ENCODE data around the gene SMYD3. TPM values are rescaled to one million over a fixed set of nuclear protein-coding genes. Genes with fewer than 3 reads are reported as not detected.

The SMYD3 gene
- total RNA-seq, 2 donors from 2014 or later, result 16.2 to 16.4 TPM

DNA sequence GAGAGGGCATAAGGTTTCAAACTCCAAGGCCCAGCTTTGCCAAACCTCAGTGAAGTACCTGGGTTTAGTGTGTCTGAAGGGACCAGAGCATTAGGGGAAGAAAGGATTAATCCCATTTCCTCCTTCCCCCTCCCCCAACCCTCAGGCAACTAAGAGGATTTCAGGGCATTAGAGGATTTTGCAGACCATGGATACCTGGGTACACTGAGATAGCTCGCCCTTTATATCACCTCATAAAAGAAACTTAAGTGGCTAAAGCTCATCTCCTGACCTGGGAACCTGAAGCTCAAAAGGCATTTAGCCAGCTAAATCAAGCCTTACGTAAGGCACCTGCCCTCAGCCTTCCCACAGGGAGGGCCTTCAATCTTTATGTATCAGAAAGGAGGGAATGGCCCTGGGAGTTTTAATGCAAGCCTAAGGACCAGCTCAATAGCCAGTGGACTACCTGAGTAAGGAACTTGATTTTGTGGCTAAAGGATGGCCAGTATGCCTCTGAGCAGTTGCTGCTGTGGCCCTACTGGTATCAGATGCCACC is 26.4 kb upstream of the SMYD3 start:
- H3K4me3 ChIP-seq, result no peak overlapping the region
- no peaks in the 10 kb centered on the region for H3K9me3 ChIP-seq
- no peak overlapping the region for H3K27ac ChIP-seq
- H3K27me3 ChIP-seq, result no peaks in the 10 kb centered on the region
- H3K4me1 ChIP-seq, result no peaks in the 10 kb centered on the region
- TF ChIP-seq, protein P1, sequence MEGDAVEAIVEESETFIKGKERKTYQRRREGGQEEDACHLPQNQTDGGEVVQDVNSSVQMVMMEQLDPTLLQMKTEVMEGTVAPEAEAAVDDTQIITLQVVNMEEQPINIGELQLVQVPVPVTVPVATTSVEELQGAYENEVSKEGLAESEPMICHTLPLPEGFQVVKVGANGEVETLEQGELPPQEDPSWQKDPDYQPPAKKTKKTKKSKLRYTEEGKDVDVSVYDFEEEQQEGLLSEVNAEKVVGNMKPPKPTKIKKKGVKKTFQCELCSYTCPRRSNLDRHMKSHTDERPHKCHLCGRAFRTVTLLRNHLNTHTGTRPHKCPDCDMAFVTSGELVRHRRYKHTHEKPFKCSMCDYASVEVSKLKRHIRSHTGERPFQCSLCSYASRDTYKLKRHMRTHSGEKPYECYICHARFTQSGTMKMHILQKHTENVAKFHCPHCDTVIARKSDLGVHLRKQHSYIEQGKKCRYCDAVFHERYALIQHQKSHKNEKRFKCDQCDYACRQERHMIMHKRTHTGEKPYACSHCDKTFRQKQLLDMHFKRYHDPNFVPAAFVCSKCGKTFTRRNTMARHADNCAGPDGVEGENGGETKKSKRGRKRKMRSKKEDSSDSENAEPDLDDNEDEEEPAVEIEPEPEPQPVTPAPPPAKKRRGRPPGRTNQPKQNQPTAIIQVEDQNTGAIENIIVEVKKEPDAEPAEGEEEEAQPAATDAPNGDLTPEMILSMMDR (IDR thresholded peaks at IDR 0.05), result no peak
- H3K36me3 ChIP-seq, result no peaks in the 10 kb centered on the region
- intact Hi-C loops (cut with DNase I), result no loop called here
- DNase-seq, result no peak
- no peak overlapping the region for H3K9ac ChIP-seq (ENCODE audit: low read depth in 2 of 2, low read length in 2 of 2)

DNA sequence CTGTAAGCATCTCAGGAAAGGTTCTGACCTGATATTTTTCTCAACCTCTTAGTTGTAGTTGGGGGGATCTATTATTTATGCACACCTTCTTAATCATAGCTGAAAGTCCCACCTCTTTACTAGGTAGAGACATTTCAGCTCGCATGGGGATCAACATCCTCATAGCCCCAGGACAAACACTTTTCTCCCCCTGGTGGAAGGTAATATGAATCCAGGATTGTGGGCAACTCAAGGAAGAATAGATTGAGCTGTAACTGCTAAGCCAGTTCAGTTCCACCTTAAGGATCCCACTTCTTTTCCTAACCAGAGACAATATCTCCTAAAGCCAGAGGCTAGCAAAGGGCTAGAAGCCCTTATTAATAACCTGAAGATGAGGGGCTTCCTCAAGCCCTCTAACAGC is 25.4 kb upstream of the SMYD3 start:
- TF ChIP-seq, protein P1 (IDR thresholded peaks at IDR 0.05), result no peak
- H3K9ac ChIP-seq (ENCODE audit: low read depth in 2 of 2, low read length in 2 of 2), result no peak overlapping the region
- intact Hi-C loops (cut with DNase I), result no loop called here
- no peak for DNase-seq
- H3K27ac ChIP-seq, result no peak overlapping the region
- H3K27me3 ChIP-seq, result no peaks in the 10 kb centered on the region
- no peak overlapping the region for H3K4me3 ChIP-seq
- no peaks in the 10 kb centered on the region for H3K36me3 ChIP-seq
- H3K9me3 ChIP-seq, result no peaks in the 10 kb centered on the region
- H3K4me1 ChIP-seq, result no peaks in the 10 kb centered on the region

DNA sequence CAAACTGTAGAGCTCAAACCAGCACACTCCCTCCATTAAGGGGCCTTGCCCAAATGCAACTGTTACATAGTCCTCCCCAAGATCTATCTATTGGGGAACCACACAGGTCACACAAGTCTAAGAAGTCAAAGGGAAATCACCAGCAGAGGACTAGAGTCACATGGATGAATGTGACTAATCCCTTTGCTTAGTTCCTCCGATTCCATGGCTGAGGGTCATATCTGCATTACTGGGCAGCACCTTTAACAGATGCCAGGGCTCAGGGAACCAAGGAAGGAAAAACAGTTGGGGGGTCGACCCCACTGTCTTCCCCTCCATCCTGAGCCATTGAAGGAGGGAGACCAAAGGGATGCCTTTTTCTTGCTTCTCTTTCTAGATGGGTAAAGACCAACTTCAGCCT is 23.4 kb upstream of the SMYD3 start:
- DNase-seq, result no peak
- no peak overlapping the region for H3K27ac ChIP-seq
- no peaks in the 10 kb centered on the region for H3K36me3 ChIP-seq
- intact Hi-C loops (cut with DNase I), result no loop called here
- no peaks in the 10 kb centered on the region for H3K4me1 ChIP-seq
- no peaks in the 10 kb centered on the region for H3K27me3 ChIP-seq
- no peaks in the 10 kb centered on the region for H3K9me3 ChIP-seq
- H3K4me3 ChIP-seq, result no peak overlapping the region
- TF ChIP-seq, protein P1 (IDR thresholded peaks at IDR 0.05), result no peak
- H3K9ac ChIP-seq (ENCODE audit: low read depth in 2 of 2, low read length in 2 of 2), result no peak overlapping the region

DNA sequence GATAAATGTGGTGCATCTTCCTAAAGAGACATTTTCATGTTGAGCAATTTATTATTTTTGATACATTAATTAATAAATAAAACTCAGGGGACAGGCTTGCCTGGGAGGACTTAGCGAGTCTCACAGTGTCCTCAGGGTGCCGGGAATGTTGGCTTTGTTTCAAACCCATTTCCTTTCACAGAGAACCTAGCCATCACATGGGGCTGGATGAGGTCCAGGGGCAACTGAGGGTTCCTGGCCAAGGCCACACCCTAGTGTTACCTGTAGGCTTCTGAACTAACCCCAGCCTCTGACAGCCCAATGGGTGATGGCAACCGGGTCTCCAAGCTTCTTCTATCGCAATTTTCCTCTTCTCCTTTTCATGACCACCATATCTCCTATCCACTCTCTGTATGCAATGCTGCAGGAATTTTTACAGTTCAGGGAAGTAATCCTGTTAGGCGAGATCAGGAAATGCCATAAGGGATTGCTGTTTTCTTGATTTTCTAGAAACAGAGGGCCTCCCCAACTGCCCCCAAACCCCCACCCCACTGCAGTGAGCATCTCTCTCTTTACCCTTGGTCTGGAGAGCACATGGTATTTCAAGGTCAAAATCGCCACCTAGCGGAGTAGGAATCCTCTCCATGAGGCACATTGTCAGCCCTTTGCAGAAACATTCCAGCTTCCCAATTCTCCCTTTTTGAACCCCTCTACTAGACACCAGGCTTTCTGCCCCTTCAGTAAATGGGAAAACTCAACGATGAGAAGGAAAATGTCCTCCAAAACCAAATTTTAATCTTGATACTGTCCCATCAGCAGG is 22.1 kb upstream of the SMYD3 start:
- Histone ChIP-seq H3K4me1 (no peaks in the 10 kb centered on the region), H3K36me3 (no peaks in the 10 kb centered on the region), H3K4me3 (no peak overlapping the region), H3K9ac (ENCODE audit: low read depth in 2 of 2, low read length in 2 of 2) (no peak overlapping the region), H3K27me3 (no peaks in the 10 kb centered on the region), H3K9me3 (no peaks in the 10 kb centered on the region), H3K27ac (no peak overlapping the region)
- no peak for DNase-seq
- TF ChIP-seq, protein P1 (IDR thresholded peaks at IDR 0.05), result no peak
- intact Hi-C loops (cut with DNase I), result no loop called here

DNA sequence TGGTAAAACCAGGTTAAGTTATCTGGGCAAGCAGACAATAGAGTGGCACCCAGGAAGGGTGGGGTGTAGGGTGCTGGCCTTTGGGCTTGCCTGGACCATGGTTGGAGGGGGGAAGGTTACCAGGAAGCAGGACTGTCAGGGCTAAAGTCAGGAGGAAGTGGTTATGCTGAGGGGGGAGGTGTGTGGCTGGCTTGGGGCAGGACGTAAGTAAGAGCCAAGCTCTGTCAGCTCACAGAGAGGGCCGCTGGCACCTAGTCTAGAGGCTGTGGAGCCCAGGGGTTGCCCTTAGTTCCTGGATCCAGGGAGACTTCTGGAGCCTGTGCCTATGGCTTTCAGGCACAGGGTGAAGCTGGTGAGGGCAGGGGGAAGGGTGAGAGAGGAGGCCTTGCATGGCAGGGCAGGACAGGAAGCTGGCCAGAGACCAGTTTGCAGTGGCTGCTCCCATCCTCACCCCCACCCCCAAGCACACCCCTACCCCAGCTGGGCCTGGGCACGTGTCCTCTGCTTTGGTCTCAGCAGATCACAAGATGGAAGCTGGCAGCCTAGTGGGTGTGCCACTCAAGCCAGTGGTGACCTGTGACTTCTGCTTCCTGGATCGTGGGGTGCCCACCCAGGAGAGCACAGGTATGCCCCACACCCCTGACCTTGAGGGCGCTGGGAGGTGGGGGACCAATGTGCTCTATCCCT is 20.5 kb upstream of the SMYD3 start:
- H3K9ac ChIP-seq (ENCODE audit: low read depth in 2 of 2, low read length in 2 of 2), result no peak overlapping the region
- TF ChIP-seq, protein P1 (IDR thresholded peaks at IDR 0.05), result no peak
- H3K36me3 ChIP-seq, result no peaks in the 10 kb centered on the region
- no peaks in the 10 kb centered on the region for H3K27me3 ChIP-seq
- no peaks in the 10 kb centered on the region for H3K9me3 ChIP-seq
- H3K4me1 ChIP-seq, result no peaks in the 10 kb centered on the region
- intact Hi-C loops (cut with DNase I), result no loop called here
- no peak for DNase-seq
- no peak overlapping the region for H3K27ac ChIP-seq
- no peak overlapping the region for H3K4me3 ChIP-seq
